Adrenal gland (tissue), 12 donors: Measurements from ENCODE around the gene CD164. TPM values are rescaled to one million over a fixed set of nuclear protein-coding genes. Genes with fewer than 3 reads are reported as not detected.
A peak's percentile ranks its signal among the peaks of the same experiment; 100 is the strongest.

ENCODE experiments used
- DNase-seq, 7 donors: peaks; one replicate each; pipeline ENCODE4 v3.0.0-alpha.2; 2019 to 2020
- H3K27ac ChIP-seq, 5 donors: fragments of 200-600 bp; sonication (generic) in 4 of 5; 1 replicate in 3 of 5; 2 replicates in 2 of 5; pipeline versions ENCODE4 v1.5.1 to v1.8.0; 2016 to 2020; ENCODE audit warnings: mild to moderate bottlenecking in 1 of 5
- H3K27me3 ChIP-seq: fragments of 200-600 bp; 2 replicates; pipeline ENCODE4 v1.8.0; 2021
- H3K36me3 ChIP-seq, 2 donors: fragments of 200-600 bp; replicated peaks in 1 of 2; 1 replicate in 1 of 2; 2 replicates in 1 of 2; pipeline versions ENCODE4 v1.5.1 to v1.8.0; 2018 to 2022
- H3K4me1 ChIP-seq, 2 donors: fragments of 200-600 bp; replicated peaks in 1 of 2; 1 replicate in 1 of 2; 2 replicates in 1 of 2; pipeline versions ENCODE4 v1.5.1 to v1.8.0; 2018 to 2021
- H3K4me3 ChIP-seq, 4 donors: fragments of 200-600 bp; sonication (generic) in 3 of 4; one replicate each; pipeline ENCODE4 v1.5.1; 2016 to 2018
- H3K9me3 ChIP-seq, 3 donors: fragments of 200-600 bp; sonication (generic) in 1 of 3; replicated peaks in 1 of 3; 1 replicate in 2 of 3; 2 replicates in 1 of 3; pipeline versions ENCODE4 v1.5.1 to v1.8.0; 2016 to 2021
- CTCF ChIP-seq, 6 experiments: fragments of 450-650 bp in 4 of 6; fragments of 200-600 bp in 2 of 6; sonication (generic) in 1 of 6; IDR thresholded peaks; 1 replicate in 5 of 6; 2 replicates in 1 of 6; pipeline versions ENCODE4 v1.5.1 to v1.8.0; 2016 to 2021; ENCODE audit warnings: antibody characterized with exemption in 6 of 6, mild to moderate bottlenecking in 2 of 6, moderate library complexity in 1 of 6
- POLR2A ChIP-seq, 2 donors: fragments of 450-650 bp; IDR thresholded peaks; one replicate each; pipeline ENCODE4 v1.6.1; 2017; ENCODE audit warnings: antibody characterized with exemption in 2 of 2, mild to moderate bottlenecking in 2 of 2, moderate library complexity in 1 of 2
- WGBS, 4 donors: extraction: QIAGEN DNeasy Blood & Tissue Kit in 2 of 4; methylation state at CpG; one replicate each; pipeline versions ENCODE4 v1.1.5 to v1.1.7; 2013 to 2017; 5-methylcytosine and 5-hydroxymethylcytosine counted together
- intact Hi-C, 2 donors: fragments of 100-400 bp; cut with DNase I; formaldehyde crosslinking; loops; one replicate each; pipeline versions ENCODE4 v1.14.1 to v1.15.0; 2022 to 2023
- polyA plus RNA-seq, 3 donors: library from polyadenylated mRNA; stranded (reverse); fragments of 200-250 nt in 2 of 3; fragments of 350-450 nt in 1 of 3; fragmentation: Illumina TruSeq in 1 of 3; extraction: RNeasy Lipid Tissue Mini Kit (QIAGEN cat#74804) in 1 of 3; gene quantifications; one replicate each; pipeline ENCODE4 v1.2.3, GENCODE V29; 2013 to 2014
- total RNA-seq, 9 donors: library from RNA; depleted of rRNA in 4 of 9; stranded (reverse); fragments of >200 nt in 4 of 9; fragments of 120-200 nt in 1 of 9; fragmentation: NEBNext Ultra II Directional in 1 of 9; extraction: Animal tissue kit (Norgen Biotek cat#: 25700) in 1 of 9; gene quantifications; one replicate each; pipeline versions ENCODE4 v1.1.0 to v1.2.4, GENCODE V29; 2013 to 2023
- donor health status: healthy with polysubstance abuse.
- donor health status: Bipolar disorder and iron deficiency.
- donor health status: DM: yes; HTN: yes; CAD: no.
- donor health status: DM: no; HTN: no; CAD: no.
- donor health status: DM: no; HTN: no; CAD: no.
- donor health status: DM: yes; HTN: yes; CAD: no.

CD164 gene
- total and polyA plus RNA-seq, 12 donors = 89.3 to 358 (median 237) TPM

DNA sequence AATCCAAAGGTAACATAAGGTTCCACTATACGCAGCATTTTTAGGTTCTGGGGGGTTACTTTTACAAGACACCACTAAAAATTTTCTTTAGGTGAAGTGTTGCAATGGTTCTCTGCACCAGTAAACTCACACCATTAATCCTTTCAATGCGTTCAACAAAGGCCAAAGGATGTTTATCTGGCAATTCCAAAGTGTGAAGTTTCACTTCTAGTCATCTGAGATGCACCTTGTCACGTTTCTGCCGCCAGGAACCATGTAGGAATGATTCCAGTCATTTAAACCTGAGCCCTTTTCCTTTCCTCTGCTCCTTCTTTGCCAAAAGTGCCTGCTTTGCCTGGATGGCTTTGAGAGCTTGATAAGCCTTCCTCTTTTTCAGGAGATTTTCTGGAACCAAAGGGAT lies 54.8 kb downstream of the CD164 start:
- intact Hi-C loops = no loop called here
- no peaks in the 10 kb centered on the region for H3K4me1 ChIP-seq
- no peaks in the 10 kb centered on the region for H3K9me3 ChIP-seq
- H3K27ac ChIP-seq = no peak overlapping the region
- H3K36me3 ChIP-seq = no peaks in the 10 kb centered on the region
- TF ChIP-seq CTCF (IDR thresholded peaks at IDR 0.05) (no peak), POLR2A (IDR thresholded peaks at IDR 0.05) (no peak)
- 73 to 85% (median 79%) methylated on average over 4 of the region's 4 CpGs for WGBS, 4 donors
- H3K27me3 ChIP-seq = no peaks in the 10 kb centered on the region
- H3K4me3 ChIP-seq = no peak overlapping the region
- no peak for DNase-seq

DNA sequence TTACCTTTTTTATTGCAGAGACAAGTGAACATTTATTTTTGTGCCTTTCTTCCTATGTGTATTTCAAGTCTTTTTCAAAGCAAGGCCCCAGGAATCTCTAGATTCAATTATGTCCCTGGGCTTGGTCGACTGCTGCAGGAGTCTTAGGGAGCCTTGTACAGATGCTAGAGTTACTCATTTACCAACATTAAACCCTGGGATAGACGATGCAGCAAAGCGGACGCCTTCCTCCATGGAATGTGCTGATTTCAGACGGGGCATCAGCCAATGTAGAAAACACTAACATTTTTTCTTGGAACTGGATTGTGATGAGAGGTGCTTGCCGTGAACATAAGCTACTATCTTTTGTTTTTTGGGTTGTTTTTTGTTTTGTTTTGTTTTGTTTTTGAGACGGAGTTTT lies 55.9 kb downstream of the CD164 start:
- Histone ChIP-seq H3K27ac (no peak overlapping the region), H3K27me3 (no peaks in the 10 kb centered on the region), H3K36me3 (no peaks in the 10 kb centered on the region), H3K4me3 (no peak overlapping the region), H3K9me3 (no peaks in the 10 kb centered on the region), H3K4me1 (no peaks in the 10 kb centered on the region)
- no peak for TF ChIP-seq CTCF (IDR thresholded peaks at IDR 0.05)
- no peak for TF ChIP-seq POLR2A (IDR thresholded peaks at IDR 0.05)
- no peak for DNase-seq
- WGBS, 4 donors = 76 to 90% (median 83%) methylated on average over 7 of the region's 7 CpGs
- intact Hi-C loops = no loop called here

DNA sequence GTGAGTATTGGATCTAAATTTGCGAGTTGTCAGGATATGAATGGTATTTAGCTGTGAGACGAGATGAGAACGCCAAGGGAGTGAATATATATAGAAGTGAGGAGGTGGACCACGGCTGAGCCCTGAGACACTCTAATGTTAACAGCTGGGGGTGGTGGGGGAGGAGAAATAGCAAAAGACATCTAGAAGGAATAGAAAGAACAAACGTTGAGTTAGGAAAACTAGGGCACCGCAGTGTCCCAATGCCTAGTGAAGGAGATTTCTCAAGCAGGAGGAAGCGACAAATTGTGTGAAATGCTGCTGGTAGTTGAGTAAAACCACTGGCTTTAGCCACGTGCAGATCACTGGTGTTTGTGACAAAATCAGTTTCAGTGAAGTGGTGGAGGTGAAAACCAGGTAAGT lies 56.9 kb downstream of the CD164 start:
- Histone ChIP-seq H3K9me3 (no peaks in the 10 kb centered on the region), H3K36me3 (no peaks in the 10 kb centered on the region), H3K27ac (no peak overlapping the region), H3K27me3 (no peaks in the 10 kb centered on the region), H3K4me3 (no peak overlapping the region), H3K4me1 (no peaks in the 10 kb centered on the region)
- intact Hi-C loops = no loop called here
- DNase-seq = peak in 1 of 7 donors; percentile 17
- TF ChIP-seq CTCF (IDR thresholded peaks at IDR 0.05) = no peak
- 62 to 67% (median 64%) methylated on average over 8 of the region's 8 CpGs for WGBS, 4 donors

DNA sequence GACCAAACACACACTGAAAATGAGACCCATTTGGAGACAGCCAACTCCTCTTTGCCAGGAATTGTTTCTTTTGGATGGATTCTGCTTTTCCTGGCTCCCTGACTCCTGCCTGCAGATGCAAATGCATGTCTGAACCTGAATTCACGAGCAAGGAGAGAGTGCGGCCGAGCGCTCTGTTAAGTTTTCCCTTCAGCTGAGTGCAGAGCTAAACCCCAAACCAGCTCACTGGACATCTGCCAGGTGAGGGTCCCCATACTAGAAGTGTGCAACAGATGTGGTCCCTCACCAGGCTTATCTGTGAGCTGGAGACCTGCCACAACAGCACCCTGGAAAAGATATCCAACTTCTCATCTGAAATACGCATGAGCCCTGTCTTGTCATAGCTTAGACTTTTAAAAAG lies 59.0 kb downstream of the CD164 start:
- Histone ChIP-seq H3K27ac (peak overlapping the region in 1 of 5 donors; percentile 38), H3K36me3 (no peaks in the 10 kb centered on the region), H3K4me1 (no peaks in the 10 kb centered on the region), H3K9me3 (no peaks in the 10 kb centered on the region), H3K4me3 (peak overlapping the region in 1 of 4 donors; percentile 10), H3K27me3 (no peaks in the 10 kb centered on the region)
- TF ChIP-seq POLR2A (IDR thresholded peaks at IDR 0.05) (no peak), CTCF (IDR thresholded peaks at IDR 0.05) (no peak)
- intact Hi-C loops = no loop called here
- 57 to 72% (median 67%) methylated on average over 5 of the region's 5 CpGs for whole genome bisulfite sequencing, 4 donors
- DNase-seq = no peak
